ENCODE measurements around the gene GMDS.

GMDS gene

DNA sequence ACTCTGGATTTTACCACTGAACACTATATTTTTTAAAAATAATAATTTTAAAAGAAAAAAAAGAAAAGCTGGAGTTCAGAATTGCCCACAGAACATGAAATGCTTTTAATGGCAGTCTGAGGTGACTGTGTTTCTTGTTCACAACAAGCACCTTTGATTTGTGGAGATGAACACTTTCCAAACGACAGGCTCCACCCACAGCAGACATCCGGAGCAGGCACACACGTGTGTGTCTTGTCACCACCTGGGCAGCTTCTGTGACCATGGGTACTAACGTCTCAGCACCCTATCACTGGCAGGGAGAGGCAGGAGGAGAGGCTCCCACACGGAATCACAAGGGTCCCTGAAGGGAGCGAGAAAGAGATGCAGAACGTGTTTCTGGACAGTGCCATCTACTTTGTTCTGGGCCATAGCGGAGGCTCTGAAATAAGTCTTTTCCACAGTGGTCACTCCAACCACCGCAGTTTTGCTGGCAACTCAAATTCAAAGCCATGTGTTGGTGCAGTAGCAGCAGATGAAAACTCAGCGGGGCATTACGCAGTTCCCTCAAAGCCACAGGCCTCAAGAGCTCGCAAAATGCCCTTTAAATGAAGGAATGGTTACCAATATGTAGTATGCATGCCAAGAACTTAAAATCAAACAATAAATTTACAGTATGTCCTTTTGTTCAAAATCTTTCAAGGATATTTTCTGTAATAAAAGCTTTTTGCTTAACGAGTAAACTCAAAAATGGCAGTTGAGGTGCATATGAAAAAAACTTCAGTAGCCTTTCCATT lies 393.5 kb downstream of the GMDS start:
- no peak overlapping the region for H3K14ac ChIP-seq (ENCODE audit: low read length in 2 of 2)
- H3K23ac ChIP-seq (ENCODE audit: low read length in 2 of 2), result no peak overlapping the region
- no peak overlapping the region for H4K8ac ChIP-seq (ENCODE audit: low read length)
- 87% methylated on average over 12 of the region's 13 CpGs for WGBS
- no peak overlapping the region for H2BK5ac ChIP-seq (ENCODE audit: low read depth, low read length, poor library complexity, severe bottlenecking)
- H4K91ac ChIP-seq (ENCODE audit: low read length), result no peak overlapping the region
- no peak overlapping the region for H2AK5ac ChIP-seq (ENCODE audit: low read length, severe bottlenecking)
- no peak overlapping the region for H2AFZ ChIP-seq (ENCODE audit: low read depth, low read length)
- no peaks in the 10 kb centered on the region for H3K36me3 ChIP-seq (ENCODE audit: control insufficient read depth in 1 of 2, insufficient read depth in 2 of 2, low read depth in 1 of 2, low read length in 2 of 2)
- no peaks in the 10 kb centered on the region for H3K79me1 ChIP-seq (replicated peaks; ENCODE audit: low read length, poor library complexity, severe bottlenecking)
- H3K4me1 ChIP-seq (ENCODE audit: control insufficient read depth, insufficient read depth, low read depth, low read length), result no peaks in the 10 kb centered on the region
- no peak overlapping the region for H2BK120ac ChIP-seq (ENCODE audit: low read depth, low read length)
- H3K4me2 ChIP-seq (ENCODE audit: low read length, poor library complexity, severe bottlenecking), result no peak overlapping the region
- DNase-seq, result no peak
- no peak overlapping the region for H3K4ac ChIP-seq (ENCODE audit: low read depth in 1 of 2, low read length in 2 of 2)
- H3K9ac ChIP-seq (ENCODE audit: low read length), result no peak overlapping the region
- H3K4me3 ChIP-seq (ENCODE audit: insufficient read depth in 1 of 2, low read depth in 1 of 2, low read length in 2 of 2), result no peak overlapping the region
- no peak overlapping the region for H2BK12ac ChIP-seq (ENCODE audit: low read length in 2 of 2)
- no peak overlapping the region for H3K27ac ChIP-seq (ENCODE audit: low read length, poor library complexity, severe bottlenecking)
- H3K18ac ChIP-seq (ENCODE audit: low read depth in 1 of 2, low read length in 2 of 2), result no peak overlapping the region
- no peak overlapping the region for H2BK15ac ChIP-seq (ENCODE audit: low read depth, poor library complexity, severe bottlenecking)
- no peaks in the 10 kb centered on the region for H3K9me3 ChIP-seq (ENCODE audit: control insufficient read depth, low read length)
- H3K27me3 ChIP-seq (ENCODE audit: control insufficient read depth in 1 of 2, insufficient read depth in 1 of 2, low read length in 2 of 2), result no peaks in the 10 kb centered on the region

DNA sequence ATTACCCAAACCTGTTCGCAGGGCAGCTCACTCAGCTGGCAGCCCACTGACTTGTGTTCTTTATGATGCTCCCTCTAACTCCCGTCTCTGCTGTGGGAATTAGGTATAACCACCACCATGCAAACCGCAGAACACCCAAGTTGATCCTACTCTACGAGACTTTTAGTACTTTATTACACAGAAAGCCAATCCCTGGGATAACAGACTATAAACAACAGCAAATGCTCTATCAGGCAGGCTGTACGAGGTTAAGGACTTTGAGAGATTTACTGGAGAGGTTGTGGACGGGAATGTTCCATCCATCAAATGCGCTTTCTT lies 394.6 kb downstream of the GMDS start:
- H3K36me3 ChIP-seq (ENCODE audit: control insufficient read depth in 1 of 2, insufficient read depth in 2 of 2, low read depth in 1 of 2, low read length in 2 of 2), result no peaks in the 10 kb centered on the region
- no peak overlapping the region for H3K9ac ChIP-seq (ENCODE audit: low read length)
- H4K91ac ChIP-seq (ENCODE audit: low read length), result no peak overlapping the region
- peaks cover 2% of the 10 kb centered on the region for H3K9me3 ChIP-seq (ENCODE audit: control insufficient read depth, low read length)
- no peak overlapping the region for H3K14ac ChIP-seq (ENCODE audit: low read length in 2 of 2)
- no peak overlapping the region for H2AFZ ChIP-seq (ENCODE audit: low read depth, low read length)
- H4K8ac ChIP-seq (ENCODE audit: low read length), result no peak overlapping the region
- H2AK5ac ChIP-seq (ENCODE audit: low read length, severe bottlenecking), result no peak overlapping the region
- H3K4me1 ChIP-seq (ENCODE audit: control insufficient read depth, insufficient read depth, low read depth, low read length), result no peaks in the 10 kb centered on the region
- peaks cover under 1% of the 10 kb centered on the region for H3K79me1 ChIP-seq (replicated peaks; ENCODE audit: low read length, poor library complexity, severe bottlenecking)
- H3K23ac ChIP-seq (ENCODE audit: low read length in 2 of 2), result no peak overlapping the region
- no peak overlapping the region for H2BK5ac ChIP-seq (ENCODE audit: low read depth, low read length, poor library complexity, severe bottlenecking)
- H2BK12ac ChIP-seq (ENCODE audit: low read length in 2 of 2), result no peak overlapping the region
- no peaks in the 10 kb centered on the region for H3K27me3 ChIP-seq (ENCODE audit: control insufficient read depth in 1 of 2, insufficient read depth in 1 of 2, low read length in 2 of 2)
- H2BK120ac ChIP-seq (ENCODE audit: low read depth, low read length), result no peak overlapping the region
- H3K4ac ChIP-seq (ENCODE audit: low read depth in 1 of 2, low read length in 2 of 2), result no peak overlapping the region
- H3K27ac ChIP-seq (ENCODE audit: low read length, poor library complexity, severe bottlenecking), result no peak overlapping the region
- DNase-seq, result peak; percentile 1
- H3K4me2 ChIP-seq (ENCODE audit: low read length, poor library complexity, severe bottlenecking), result no peak overlapping the region
- WGBS, result 22% methylated on average over 7 of the region's 7 CpGs
- H2BK15ac ChIP-seq (ENCODE audit: low read depth, poor library complexity, severe bottlenecking), result no peak overlapping the region
- no peak overlapping the region for H3K18ac ChIP-seq (ENCODE audit: low read depth in 1 of 2, low read length in 2 of 2)
- no peak overlapping the region for H3K4me3 ChIP-seq (ENCODE audit: insufficient read depth in 1 of 2, low read depth in 1 of 2, low read length in 2 of 2)

DNA sequence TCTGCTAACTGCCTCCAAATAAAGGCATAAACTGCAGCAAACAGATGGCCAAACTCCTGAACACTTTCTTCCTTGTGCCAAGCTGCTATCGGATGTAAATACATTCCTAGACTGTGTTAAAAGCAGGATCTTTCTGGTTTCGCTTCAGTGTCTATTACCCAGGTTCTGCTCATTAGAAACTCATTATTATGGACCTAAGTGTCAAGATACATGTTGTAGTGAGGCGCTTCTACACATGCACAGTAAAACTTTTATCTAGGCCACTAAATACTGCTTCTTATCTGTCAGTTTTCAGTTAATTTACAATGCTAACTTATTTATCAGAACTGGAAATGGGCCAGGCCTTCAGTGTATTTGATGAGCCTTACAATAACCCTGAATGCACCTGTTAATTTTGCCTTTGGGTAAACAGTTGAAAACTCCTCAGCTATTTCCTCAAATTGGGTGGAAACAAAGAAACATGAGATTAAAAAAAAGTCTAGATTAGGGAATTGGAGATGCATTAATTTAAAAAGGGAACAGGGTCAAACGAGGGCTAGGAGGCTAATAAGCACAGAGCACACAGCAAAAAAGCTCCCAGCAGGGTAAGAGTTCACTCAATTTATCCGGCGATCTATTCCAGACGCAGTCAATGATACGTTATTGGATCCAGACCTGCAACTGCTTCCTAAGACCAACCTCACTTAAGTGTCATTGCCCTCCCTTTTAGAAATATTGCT lies 395.1 kb downstream of the GMDS start:
- Histone ChIP-seq H3K4me3 (ENCODE audit: insufficient read depth in 1 of 2, low read depth in 1 of 2, low read length in 2 of 2) (no peak overlapping the region), H3K27ac (ENCODE audit: low read length, poor library complexity, severe bottlenecking) (no peak overlapping the region), H2BK15ac (ENCODE audit: low read depth, poor library complexity, severe bottlenecking) (no peak overlapping the region), H3K4me2 (ENCODE audit: low read length, poor library complexity, severe bottlenecking) (no peak overlapping the region), H3K36me3 (ENCODE audit: control insufficient read depth in 1 of 2, insufficient read depth in 2 of 2, low read depth in 1 of 2, low read length in 2 of 2) (no peaks in the 10 kb centered on the region), H4K91ac (ENCODE audit: low read length) (no peak overlapping the region), H2BK120ac (ENCODE audit: low read depth, low read length) (no peak overlapping the region), H2BK5ac (ENCODE audit: low read depth, low read length, poor library complexity, severe bottlenecking) (no peak overlapping the region), H3K14ac (ENCODE audit: low read length in 2 of 2) (no peak overlapping the region), H2AK5ac (ENCODE audit: low read length, severe bottlenecking) (no peak overlapping the region), H3K23ac (ENCODE audit: low read length in 2 of 2) (no peak overlapping the region), H3K27me3 (ENCODE audit: control insufficient read depth in 1 of 2, insufficient read depth in 1 of 2, low read length in 2 of 2) (no peaks in the 10 kb centered on the region), H3K9ac (ENCODE audit: low read length) (no peak overlapping the region), H3K18ac (ENCODE audit: low read depth in 1 of 2, low read length in 2 of 2) (no peak overlapping the region), H3K4ac (ENCODE audit: low read depth in 1 of 2, low read length in 2 of 2) (no peak overlapping the region), H4K8ac (ENCODE audit: low read length) (no peak overlapping the region), H3K9me3 (ENCODE audit: control insufficient read depth, low read length) (peaks cover 7% of the 10 kb centered on the region), H3K4me1 (ENCODE audit: control insufficient read depth, insufficient read depth, low read depth, low read length) (no peaks in the 10 kb centered on the region), H3K79me1 (replicated peaks; ENCODE audit: low read length, poor library complexity, severe bottlenecking) (peaks cover 1% of the 10 kb centered on the region), H2BK12ac (ENCODE audit: low read length in 2 of 2) (no peak overlapping the region), H2AFZ (ENCODE audit: low read depth, low read length) (no peak overlapping the region)
- no peak for DNase-seq
- 42% methylated on average over 7 of the region's 8 CpGs for WGBS

DNA sequence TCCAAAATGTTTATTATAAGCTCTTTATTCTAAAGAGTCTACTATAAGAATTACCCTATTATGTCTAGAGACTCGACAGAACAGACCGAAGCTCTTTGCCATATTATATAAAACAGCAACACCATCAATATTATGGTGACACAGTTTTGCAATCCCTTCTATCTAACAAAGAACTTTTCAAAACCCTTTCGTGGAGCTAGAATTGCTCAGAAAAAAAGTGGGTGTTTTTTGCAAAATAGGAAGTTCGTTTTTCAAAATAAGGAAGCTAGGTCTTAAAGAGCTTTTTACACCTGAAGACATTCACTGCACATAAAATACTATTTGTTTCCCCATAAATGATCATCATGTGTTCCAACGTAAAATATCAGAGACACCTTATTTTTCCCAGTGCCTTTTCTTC lies 395.7 kb downstream of the GMDS start:
- Histone ChIP-seq H2BK120ac (ENCODE audit: low read depth, low read length) (no peak overlapping the region), H3K18ac (ENCODE audit: low read depth in 1 of 2, low read length in 2 of 2) (no peak overlapping the region), H2AK5ac (ENCODE audit: low read length, severe bottlenecking) (no peak overlapping the region), H3K9me3 (ENCODE audit: control insufficient read depth, low read length) (peaks cover 10% of the 10 kb centered on the region), H2BK5ac (ENCODE audit: low read depth, low read length, poor library complexity, severe bottlenecking) (no peak overlapping the region), H3K9ac (ENCODE audit: low read length) (no peak overlapping the region), H3K27me3 (ENCODE audit: control insufficient read depth in 1 of 2, insufficient read depth in 1 of 2, low read length in 2 of 2) (no peaks in the 10 kb centered on the region), H2BK15ac (ENCODE audit: low read depth, poor library complexity, severe bottlenecking) (no peak overlapping the region), H3K4me2 (ENCODE audit: low read length, poor library complexity, severe bottlenecking) (no peak overlapping the region), H2AFZ (ENCODE audit: low read depth, low read length) (no peak overlapping the region), H4K8ac (ENCODE audit: low read length) (no peak overlapping the region), H3K4ac (ENCODE audit: low read depth in 1 of 2, low read length in 2 of 2) (no peak overlapping the region), H3K14ac (ENCODE audit: low read length in 2 of 2) (no peak overlapping the region), H3K4me3 (ENCODE audit: insufficient read depth in 1 of 2, low read depth in 1 of 2, low read length in 2 of 2) (no peak overlapping the region), H2BK12ac (ENCODE audit: low read length in 2 of 2) (no peak overlapping the region), H3K36me3 (ENCODE audit: control insufficient read depth in 1 of 2, insufficient read depth in 2 of 2, low read depth in 1 of 2, low read length in 2 of 2) (no peaks in the 10 kb centered on the region), H3K4me1 (ENCODE audit: control insufficient read depth, insufficient read depth, low read depth, low read length) (no peaks in the 10 kb centered on the region), H3K23ac (ENCODE audit: low read length in 2 of 2) (no peak overlapping the region), H3K79me1 (replicated peaks; ENCODE audit: low read length, poor library complexity, severe bottlenecking) (peaks cover 1% of the 10 kb centered on the region), H3K27ac (ENCODE audit: low read length, poor library complexity, severe bottlenecking) (no peak overlapping the region), H4K91ac (ENCODE audit: low read length) (no peak overlapping the region)
- 94% methylated on average over 4 of the region's 5 CpGs for WGBS
- DNase-seq, result no peak

Measured in mesenchymal stem cell (in vitro differentiated cells and primary cell).